HEK293T (cell line): ENCODE results near the gene PTX4.

Experiments
- FOXA1 ChIP-seq: fragments of 450-650 bp; IDR thresholded peaks from 2 replicates; pipeline ENCODE4 v1.6.1; 2016; ENCODE audit warnings: mild to moderate bottlenecking
- FOXK2 ChIP-seq: fragments of 450-650 bp; IDR thresholded peaks from 2 replicates; pipeline ENCODE4 v1.6.1; 2016; ENCODE audit warnings: mild to moderate bottlenecking
- LEF1 ChIP-seq: fragments of 450-650 bp; IDR thresholded peaks from 2 replicates; pipeline ENCODE4 v1.6.1; 2017; ENCODE audit warnings: mild to moderate bottlenecking, borderline replicate concordance
- NFRKB ChIP-seq: fragments of 450-650 bp; IDR thresholded peaks from 2 replicates; pipeline ENCODE4 v1.6.1; 2016; ENCODE audit warnings: mild to moderate bottlenecking, moderate library complexity
- ZNF384 ChIP-seq: fragments of 450-650 bp; IDR thresholded peaks from 2 replicates; pipeline ENCODE4 v1.6.1; 2016

GRCh38 chr16:1524366-1524765 lies 35.6 kb upstream of the PTX4 start:
- no peak for TF ChIP-seq NFRKB
- TF ChIP-seq FOXK2: no peak
- TF ChIP-seq FOXA1: no peak
- TF ChIP-seq ZNF384: no peak
- no peak for TF ChIP-seq LEF1
